Liver (tissue), 9 donors: ENCODE results near the gene BCL10. TPM values are rescaled to one million over a fixed set of nuclear protein-coding genes. Genes with fewer than 3 reads are reported as not detected.

Experiments used
- DNase-seq: peaks from one replicate; pipeline ENCODE4 v3.0.0-alpha.2; 2017; ENCODE audit warnings: low spot score
- H3K27ac ChIP-seq, 2 donors: one replicate each; pipeline ENCODE4 v1.7.0; 2013; ENCODE audit warnings: inconsistent platforms in 2 of 2, low read length in 2 of 2, control low read depth in 1 of 2, low read depth in 1 of 2, mild to moderate bottlenecking in 1 of 2
- H3K27me3 ChIP-seq, 4 donors: one replicate each; pipeline versions ENCODE4 v1.6.1 to v1.7.0; 2013; ENCODE audit warnings: low read length in 3 of 4, inconsistent platforms in 1 of 4, mild to moderate bottlenecking in 1 of 4, moderate library complexity in 1 of 4; ENCODE audit not compliant: control insufficient read depth in 4 of 4, insufficient read depth in 4 of 4
- H3K36me3 ChIP-seq, 4 donors: one replicate each; pipeline versions ENCODE4 v1.6.1 to v1.7.0; 2013; ENCODE audit warnings: low read length in 3 of 4, mild to moderate bottlenecking in 3 of 4, low read depth in 1 of 4, moderate library complexity in 1 of 4; ENCODE audit not compliant: control insufficient read depth in 4 of 4, insufficient read depth in 3 of 4
- H3K4me1 ChIP-seq, 4 donors: one replicate each; pipeline versions ENCODE4 v1.6.1 to v1.7.0; 2013; ENCODE audit warnings: low read length in 3 of 4, mild to moderate bottlenecking in 3 of 4, moderate library complexity in 1 of 4; ENCODE audit not compliant: control insufficient read depth in 4 of 4, insufficient read depth in 4 of 4
- H3K4me3 ChIP-seq, 3 donors: one replicate each; pipeline versions ENCODE4 v1.6.1 to v1.7.0; 2013; ENCODE audit warnings: low read length in 3 of 3, control low read depth in 1 of 3, low read depth in 1 of 3, mild to moderate bottlenecking in 1 of 3
- H3K9ac ChIP-seq, 2 donors: one replicate each; pipeline ENCODE4 v1.7.0; 2013; ENCODE audit warnings: low read length in 2 of 2, mild to moderate bottlenecking in 2 of 2, moderate library complexity in 2 of 2, control low read depth in 1 of 2, low read depth in 1 of 2
- H3K9me3 ChIP-seq, 4 donors: one replicate each; pipeline versions ENCODE4 v1.6.1 to v1.7.0; 2013; ENCODE audit warnings: low read length in 3 of 4; ENCODE audit not compliant: control insufficient read depth in 4 of 4
- ATF3 ChIP-seq: IDR thresholded peaks from 2 replicates; pipeline ENCODE4 v1.6.1; 2016; ENCODE audit warnings: antibody characterized with exemption
- CTCF ChIP-seq: fragments of 150-350 bp; IDR thresholded peaks from 2 replicates; pipeline ENCODE4 v1.5.1; 2017; ENCODE audit warnings: improper control_type of control experiment, low read depth, low read length; ENCODE audit not compliant: missing input control
- EGR1 ChIP-seq, 2 donors: IDR thresholded peaks; 2 replicates each; pipeline ENCODE4 v1.6.1; 2016 to 2018; ENCODE audit warnings: antibody characterized with exemption in 2 of 2, low read depth in 2 of 2
- FOXA1 ChIP-seq: IDR thresholded peaks from 2 replicates; pipeline ENCODE4 v1.6.1; 2016; ENCODE audit warnings: antibody characterized with exemption
- FOXA2 ChIP-seq: IDR thresholded peaks from 2 replicates; pipeline ENCODE4 v1.6.1; 2016; ENCODE audit warnings: antibody characterized with exemption
- GABPA ChIP-seq, 2 donors: IDR thresholded peaks in 1 of 2; conservative IDR thresholded peaks in 1 of 2; 2 replicates each; pipeline ENCODE4 v1.6.1; 2016; ENCODE audit warnings: antibody characterized with exemption in 2 of 2, mild to moderate bottlenecking in 1 of 2, moderate library complexity in 1 of 2
- HNF4A ChIP-seq, 2 donors: conservative IDR thresholded peaks; 2 replicates each; pipeline ENCODE4 v1.6.1; 2016; ENCODE audit warnings: antibody characterized with exemption in 2 of 2, mild to moderate bottlenecking in 2 of 2
- HNF4G ChIP-seq: IDR thresholded peaks from 2 replicates; pipeline ENCODE4 v1.6.1; 2016; ENCODE audit warnings: antibody characterized with exemption
- JUND ChIP-seq, 2 donors: IDR thresholded peaks; 2 replicates each; pipeline ENCODE4 v1.6.1; 2016; ENCODE audit warnings: antibody characterized with exemption in 2 of 2
- MAX ChIP-seq: IDR thresholded peaks from 2 replicates; pipeline ENCODE4 v1.6.1; 2016; ENCODE audit warnings: antibody characterized with exemption
- NR2F2 ChIP-seq: IDR thresholded peaks from 2 replicates; pipeline ENCODE4 v1.6.1; 2016; ENCODE audit warnings: antibody characterized with exemption
- RAD21 ChIP-seq, 2 donors: IDR thresholded peaks; 2 replicates each; pipeline ENCODE4 v1.6.1; 2016; ENCODE audit warnings: antibody characterized with exemption in 2 of 2, mild to moderate bottlenecking in 2 of 2
- REST ChIP-seq: IDR thresholded peaks from 2 replicates; pipeline ENCODE4 v1.6.1; 2016; ENCODE audit warnings: antibody characterized with exemption, mild to moderate bottlenecking
- RXRA ChIP-seq, 2 donors: IDR thresholded peaks; 2 replicates each; pipeline ENCODE4 v1.6.1; 2017 to 2018; ENCODE audit warnings: antibody characterized with exemption in 2 of 2, mild to moderate bottlenecking in 1 of 2
- SP1 ChIP-seq: IDR thresholded peaks from 2 replicates; pipeline ENCODE4 v1.6.1; 2018; ENCODE audit warnings: antibody characterized with exemption, mild to moderate bottlenecking
- TAF1 ChIP-seq: conservative IDR thresholded peaks from 2 replicates; pipeline ENCODE4 v1.6.1; 2016; ENCODE audit warnings: antibody characterized with exemption, mild to moderate bottlenecking
- YY1 ChIP-seq: IDR thresholded peaks from 2 replicates; pipeline ENCODE4 v1.6.1; 2016; ENCODE audit warnings: antibody characterized with exemption, mild to moderate bottlenecking
- ZBTB33 ChIP-seq: IDR thresholded peaks from 2 replicates; pipeline ENCODE4 v1.6.1; 2016; ENCODE audit warnings: antibody characterized with exemption
- WGBS: extraction: QIAGEN DNeasy Blood & Tissue Kit; methylation state at CpG from one replicate; pipeline ENCODE4 v1.1.7; 2013; 5-methylcytosine and 5-hydroxymethylcytosine counted together
- polyA plus RNA-seq, 2 donors: library from polyadenylated mRNA; stranded (reverse) in 1 of 2; unstranded in 1 of 2; fragments of 200-250 nt in 1 of 2; fragments of >200 nt in 1 of 2; fragmentation: Nextera tagmentation in 1 of 2; extraction: Ambion mirVana in 1 of 2; gene quantifications; one replicate each; pipeline versions ENCODE4 v1.2.1 to v1.2.3, GENCODE V29; 2013 to 2015
- total RNA-seq, 2 donors: library from RNA; depleted of rRNA; stranded (reverse); fragments of >200 nt; gene quantifications; one replicate each; pipeline ENCODE4 v1.2.3, GENCODE V29; 2014
- donor health status: healthy.
- donor health status: healthy.
- donor health status: healthy.
- donor health status: healthy.
- donor health status: healthy.

Gene BCL10
- total and polyA plus RNA-seq, 4 donors = 3.1 to 8.9 (median 7.5) TPM

GRCh38 chr1:85228972-85229371 is 47.5 kb downstream of the BCL10 start:
- Histone ChIP-seq H3K27me3 (no peaks in the 10 kb centered on the region), H3K27ac (no peak overlapping the region), H3K9ac (no peak overlapping the region), H3K4me3 (no peak overlapping the region), H3K9me3 (no peaks in the 10 kb centered on the region), H3K36me3 (no peaks in the 10 kb centered on the region), H3K4me1 (no peaks in the 10 kb centered on the region)
- WGBS = 42% methylated on average over 1 of the region's 1 CpG
- TF ChIP-seq YY1 = no peak
- TF ChIP-seq TAF1 = no peak
- TF ChIP-seq FOXA2 = no peak
- TF ChIP-seq CTCF = no peak
- TF ChIP-seq HNF4A (conservative IDR thresholded peaks at IDR 0.05) = no peak
- TF ChIP-seq FOXA1 = no peak
- no peak for TF ChIP-seq JUND (IDR thresholded peaks at IDR 0.05)
- no peak for TF ChIP-seq EGR1 (IDR thresholded peaks at IDR 0.05; ENCODE audit: low read depth in 2 of 2)
- TF ChIP-seq RAD21 (IDR thresholded peaks at IDR 0.05) = no peak
- no peak for TF ChIP-seq MAX
- TF ChIP-seq HNF4G = no peak
- no peak for TF ChIP-seq ZBTB33
- TF ChIP-seq GABPA (IDR thresholded peaks at IDR 0.05 in 1 of 2, conservative IDR thresholded peaks at IDR 0.05 in 1 of 2) = no peak
- no peak for TF ChIP-seq SP1
- no peak for TF ChIP-seq NR2F2
- no peak for TF ChIP-seq REST
- TF ChIP-seq ATF3 = no peak
- TF ChIP-seq RXRA (IDR thresholded peaks at IDR 0.05) = no peak
- DNase-seq = no peak
